ENCODE measurements around the gene WNK2.

Gene WNK2

DNA sequence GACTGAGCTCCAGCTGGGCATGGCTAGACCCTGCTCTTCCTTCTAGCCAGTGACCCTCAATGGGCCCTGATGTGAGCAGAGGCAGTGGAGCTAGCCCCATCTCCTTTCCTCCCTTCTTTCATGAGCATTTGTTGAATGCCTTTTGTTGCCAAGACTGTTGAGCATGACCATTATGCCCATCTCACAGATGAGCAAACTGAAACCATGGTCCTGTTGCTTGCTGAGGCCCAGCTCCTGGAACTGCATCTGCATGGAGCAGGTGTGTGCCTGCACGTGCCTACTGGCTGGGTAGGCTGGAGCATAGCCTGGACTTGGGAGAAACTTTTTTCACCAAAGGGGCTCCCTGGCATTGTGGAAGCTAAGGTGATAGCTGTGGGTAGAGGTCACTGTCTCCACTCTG lies 3.0 kb upstream of the WNK2 start:
- TF ChIP-seq, protein P1, sequence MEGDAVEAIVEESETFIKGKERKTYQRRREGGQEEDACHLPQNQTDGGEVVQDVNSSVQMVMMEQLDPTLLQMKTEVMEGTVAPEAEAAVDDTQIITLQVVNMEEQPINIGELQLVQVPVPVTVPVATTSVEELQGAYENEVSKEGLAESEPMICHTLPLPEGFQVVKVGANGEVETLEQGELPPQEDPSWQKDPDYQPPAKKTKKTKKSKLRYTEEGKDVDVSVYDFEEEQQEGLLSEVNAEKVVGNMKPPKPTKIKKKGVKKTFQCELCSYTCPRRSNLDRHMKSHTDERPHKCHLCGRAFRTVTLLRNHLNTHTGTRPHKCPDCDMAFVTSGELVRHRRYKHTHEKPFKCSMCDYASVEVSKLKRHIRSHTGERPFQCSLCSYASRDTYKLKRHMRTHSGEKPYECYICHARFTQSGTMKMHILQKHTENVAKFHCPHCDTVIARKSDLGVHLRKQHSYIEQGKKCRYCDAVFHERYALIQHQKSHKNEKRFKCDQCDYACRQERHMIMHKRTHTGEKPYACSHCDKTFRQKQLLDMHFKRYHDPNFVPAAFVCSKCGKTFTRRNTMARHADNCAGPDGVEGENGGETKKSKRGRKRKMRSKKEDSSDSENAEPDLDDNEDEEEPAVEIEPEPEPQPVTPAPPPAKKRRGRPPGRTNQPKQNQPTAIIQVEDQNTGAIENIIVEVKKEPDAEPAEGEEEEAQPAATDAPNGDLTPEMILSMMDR (conservative IDR thresholded peaks at IDR 0.05; ENCODE audit: control insufficient read depth, insufficient read depth, low read depth, low read length) = no peak
- no peak overlapping the region for H3K4me3 ChIP-seq (ENCODE audit: control insufficient read depth, low read depth, low read length)
- DNase-seq (ENCODE audit: low read depth) = no peak

DNA sequence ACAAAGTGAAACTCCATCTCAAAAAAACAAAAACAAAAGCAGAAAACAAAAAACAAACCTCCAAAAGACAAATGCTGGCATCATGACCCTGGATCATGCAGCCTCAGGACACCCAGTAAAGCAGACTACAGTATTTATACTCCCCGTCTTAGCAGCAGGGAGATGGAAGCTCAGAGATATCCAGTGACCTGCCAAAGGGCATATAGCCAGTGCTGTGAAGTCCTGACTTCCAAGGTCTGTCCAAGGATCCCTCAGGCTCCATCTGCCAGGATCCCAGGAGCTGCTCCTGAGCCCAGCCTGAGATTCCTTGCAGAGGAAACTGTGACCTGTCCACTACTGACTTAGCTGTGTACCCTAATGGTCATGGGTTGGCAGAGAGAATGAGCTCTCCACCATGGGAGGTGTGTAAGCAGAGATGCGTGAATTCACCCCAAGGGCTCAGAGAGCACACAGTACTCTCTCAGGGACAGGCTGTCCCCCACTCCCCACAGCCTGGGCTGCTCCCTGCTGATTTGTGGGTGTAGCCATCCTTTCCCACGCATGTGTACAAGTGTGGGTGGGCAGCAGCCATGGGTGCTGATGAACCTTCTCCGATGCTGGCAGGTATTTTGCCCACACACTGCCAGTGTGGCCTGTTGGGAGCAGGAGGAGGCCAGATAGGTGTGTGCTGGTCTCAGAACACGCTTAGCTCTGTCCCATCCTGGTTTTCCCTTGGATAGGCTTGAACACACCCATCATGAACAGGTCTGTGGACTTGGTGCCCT lies 2.1 kb upstream of the WNK2 start:
- no peak for DNase-seq (ENCODE audit: low read depth)
- H3K4me3 ChIP-seq (ENCODE audit: control insufficient read depth, low read depth, low read length) = no peak overlapping the region
- TF ChIP-seq, protein P1 (conservative IDR thresholded peaks at IDR 0.05; ENCODE audit: control insufficient read depth, insufficient read depth, low read depth, low read length) = no peak

DNA sequence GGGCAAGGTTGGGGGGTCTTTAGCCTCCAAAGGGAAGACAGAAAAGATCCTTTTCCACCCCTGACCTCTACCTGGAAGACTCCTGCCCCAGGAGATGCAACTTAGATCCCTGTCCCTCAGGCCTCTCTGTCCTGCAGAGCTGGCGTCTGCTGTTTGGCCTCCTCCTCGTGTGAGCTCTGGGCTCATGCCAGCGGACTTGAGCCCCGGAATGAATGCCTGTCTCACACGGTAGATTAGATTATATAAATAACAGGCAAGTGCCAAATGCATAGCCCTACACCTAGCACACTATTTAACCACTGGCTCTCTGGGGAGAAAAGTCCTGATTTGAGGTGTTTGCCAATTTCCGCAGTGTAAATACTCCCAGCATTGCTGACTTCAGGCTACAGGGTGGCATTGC lies 1.4 kb upstream of the WNK2 start:
- TF ChIP-seq, protein P1 (conservative IDR thresholded peaks at IDR 0.05; ENCODE audit: control insufficient read depth, insufficient read depth, low read depth, low read length) = no peak
- no peak for DNase-seq (ENCODE audit: low read depth)
- no peak overlapping the region for H3K4me3 ChIP-seq (ENCODE audit: control insufficient read depth, low read depth, low read length)

DNA sequence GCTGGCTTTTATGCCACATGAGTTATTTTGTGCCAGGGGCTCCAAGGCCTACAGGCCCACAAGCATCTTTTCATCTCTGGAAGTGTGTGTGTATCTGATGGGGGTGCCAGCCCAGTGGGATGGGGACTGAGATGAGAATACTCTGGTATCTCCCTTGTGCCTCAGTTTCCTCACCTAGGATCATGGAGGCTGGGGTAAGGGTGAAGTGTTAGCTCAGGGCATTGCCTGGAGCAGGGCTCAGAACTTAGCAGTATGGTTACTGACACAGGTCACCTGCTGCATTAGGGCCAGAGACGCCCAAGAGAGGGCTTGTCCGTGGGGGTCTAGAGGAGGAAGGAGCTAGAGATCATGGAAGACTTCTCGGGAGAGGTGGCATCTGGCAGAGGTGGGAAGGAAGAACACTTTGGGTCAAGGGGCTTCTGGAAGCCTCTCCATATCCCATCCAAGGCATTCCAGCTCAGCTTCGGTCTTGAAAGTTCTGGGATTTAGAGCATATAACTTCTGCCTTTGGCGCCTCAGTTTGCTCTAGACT lies 742 bp upstream of the WNK2 start:
- TF ChIP-seq, protein P1 (conservative IDR thresholded peaks at IDR 0.05; ENCODE audit: control insufficient read depth, insufficient read depth, low read depth, low read length) = no peak
- no peak overlapping the region for H3K4me3 ChIP-seq (ENCODE audit: control insufficient read depth, low read depth, low read length)
- DNase-seq (ENCODE audit: low read depth) = no peak

DNA sequence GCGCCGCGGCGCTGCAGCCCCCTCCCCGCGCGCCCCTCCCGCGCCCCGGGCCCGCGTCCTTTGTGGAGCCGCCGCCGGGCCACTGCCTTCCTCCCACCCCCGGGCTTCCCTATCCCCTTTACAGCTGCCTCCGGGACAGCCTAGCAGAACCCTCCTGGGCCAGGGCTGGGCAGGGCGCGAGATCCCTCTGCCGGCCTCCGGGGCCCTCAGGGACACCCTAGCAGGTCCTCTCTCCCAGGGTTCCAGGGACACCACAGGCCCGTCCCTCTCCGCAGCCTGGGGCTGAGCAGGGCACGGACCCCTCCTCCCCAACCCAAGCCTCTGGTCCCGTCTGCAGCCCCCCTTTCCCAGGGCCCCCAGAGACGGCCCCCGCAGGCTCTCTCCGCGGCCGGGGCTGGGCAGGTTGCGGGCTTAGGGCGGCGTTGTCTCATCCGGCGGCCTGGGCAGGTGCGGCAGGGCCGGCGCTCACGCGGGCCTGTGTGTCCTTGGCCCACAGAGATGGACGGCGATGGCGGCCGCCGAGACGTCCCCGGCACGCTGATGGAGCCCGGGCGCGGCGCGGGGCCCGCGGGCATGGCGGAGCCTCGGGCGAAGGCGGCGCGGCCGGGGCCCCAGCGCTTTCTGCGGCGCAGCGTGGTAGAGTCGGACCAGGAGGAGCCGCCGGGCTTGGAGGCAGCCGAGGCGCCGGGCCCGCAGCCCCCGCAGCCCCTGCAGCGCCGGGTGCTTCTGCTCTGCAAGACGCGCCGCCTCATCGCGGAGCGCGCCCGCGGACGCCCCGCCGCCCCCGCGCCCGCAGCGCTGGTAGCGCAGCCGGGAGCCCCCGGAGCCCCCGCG lies 710 bp downstream of the WNK2 start:
- no peak overlapping the region for H3K4me3 ChIP-seq (ENCODE audit: control insufficient read depth, low read depth, low read length)
- TF ChIP-seq, protein P1 (conservative IDR thresholded peaks at IDR 0.05; ENCODE audit: control insufficient read depth, insufficient read depth, low read depth, low read length) = no peak
- DNase-seq (ENCODE audit: low read depth) = no peak

DNA sequence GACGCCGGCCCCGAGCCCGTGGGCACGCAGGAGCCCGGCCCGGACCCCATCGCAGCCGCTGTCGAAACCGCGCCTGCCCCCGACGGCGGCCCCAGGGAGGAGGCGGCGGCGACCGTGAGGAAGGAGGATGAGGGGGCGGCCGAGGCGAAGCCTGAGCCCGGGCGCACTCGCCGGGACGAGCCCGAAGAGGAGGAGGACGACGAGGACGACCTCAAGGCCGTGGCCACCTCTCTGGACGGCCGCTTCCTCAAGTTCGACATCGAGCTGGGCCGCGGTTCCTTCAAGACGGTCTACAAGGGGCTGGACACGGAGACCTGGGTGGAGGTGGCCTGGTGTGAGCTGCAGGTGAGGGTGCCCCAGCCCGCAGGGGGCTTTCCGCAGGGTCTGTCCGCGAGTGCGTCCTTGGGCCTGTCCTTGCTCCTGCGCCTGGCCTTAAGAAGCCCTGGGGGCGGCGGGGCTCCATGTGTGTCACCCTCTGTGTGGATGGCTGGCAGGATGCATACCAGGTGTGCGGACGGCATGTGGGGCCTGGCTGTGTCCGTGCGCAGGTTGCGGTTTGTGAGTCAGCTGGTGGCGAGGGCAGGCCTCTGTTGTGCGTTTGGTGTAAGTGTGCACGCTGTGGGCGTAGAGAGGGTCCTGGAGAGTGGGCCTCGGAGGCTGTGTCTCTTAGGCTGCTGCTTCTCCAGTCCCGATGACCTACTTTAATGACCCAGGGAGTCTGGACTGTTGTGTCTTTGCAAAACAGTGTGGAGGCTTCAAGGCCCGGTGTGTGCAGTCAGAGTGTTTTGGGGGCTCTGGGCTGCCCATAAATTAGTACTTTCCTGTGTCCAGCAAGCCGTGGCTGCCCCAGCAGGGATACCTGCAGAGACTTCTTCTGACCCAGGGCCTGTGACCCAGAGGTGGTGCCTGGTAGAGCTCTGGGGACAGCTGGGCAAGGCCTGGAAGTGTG lies 1.6 kb downstream of the WNK2 start:
- TF ChIP-seq, protein P1 (conservative IDR thresholded peaks at IDR 0.05; ENCODE audit: control insufficient read depth, insufficient read depth, low read depth, low read length) = no peak
- no peak overlapping the region for H3K4me3 ChIP-seq (ENCODE audit: control insufficient read depth, low read depth, low read length)
- DNase-seq (ENCODE audit: low read depth) = no peak
